HG03520 (cell line): ENCODE results near the gene NFIX.

Experiments
- ATAC-seq: cut with Tn5 transposase; IDR thresholded peaks from one replicate; pipeline ENCODE4 v1.9.1; 2021; ENCODE audit warnings: mild to moderate bottlenecking, moderate library complexity; ENCODE audit not compliant: unreplicated experiment

The NFIX gene

GRCh38 chr19:13053238-13053637 lies 58.0 kb downstream of the NFIX start:
- no peak for ATAC-seq

- ATAC-seq: no peak
These were observed 58.7 kb downstream of the NFIX start for GRCh38 chr19:13053761-13054625.

- ATAC-seq: no peak
These were observed 59.4 kb downstream of the NFIX start for GRCh38 chr19:13054626-13055212.

GRCh38 chr19:13055213-13056051 lies 60.2 kb downstream of the NFIX start:
- no peak for ATAC-seq

GRCh38 chr19:13056052-13056660 lies 60.9 kb downstream of the NFIX start:
- no peak for ATAC-seq

GRCh38 chr19:13057147-13057572 lies 61.9 kb downstream of the NFIX start:
- ATAC-seq: no peak

- no peak for ATAC-seq
These were observed 62.5 kb downstream of the NFIX start for GRCh38 chr19:13057744-13058143.

- ATAC-seq: no peak
These were observed 63.8 kb downstream of the NFIX start for GRCh38 chr19:13058951-13059660.

- no peak for ATAC-seq
These were observed 65.1 kb downstream of the NFIX start for GRCh38 chr19:13060233-13060963.

- no peak for ATAC-seq
These were observed 66.0 kb downstream of the NFIX start for GRCh38 chr19:13060964-13061927.

- ATAC-seq: no peak
These were observed 67.0 kb downstream of the NFIX start for GRCh38 chr19:13062317-13062716.

GRCh38 chr19:13063461-13064091 lies 68.3 kb downstream of the NFIX start:
- no peak for ATAC-seq

- no peak for ATAC-seq
These were observed 68.8 kb downstream of the NFIX start for GRCh38 chr19:13064092-13064489.

- ATAC-seq: no peak
These were observed 71.0 kb downstream of the NFIX start for GRCh38 chr19:13066226-13066625.

GRCh38 chr19:13066933-13067807 lies 71.9 kb downstream of the NFIX start:
- ATAC-seq: no peak

GRCh38 chr19:13068085-13068846 lies 73.0 kb downstream of the NFIX start:
- ATAC-seq: no peak
